ENCODE results near the gene DDX46. TPM values are rescaled to one million over a fixed set of nuclear protein-coding genes. Genes with fewer than 3 reads are reported as not detected.

Gene DDX46
- polyA plus RNA-seq, 1 donor from 2014 or later: 46.8 TPM

DNA sequence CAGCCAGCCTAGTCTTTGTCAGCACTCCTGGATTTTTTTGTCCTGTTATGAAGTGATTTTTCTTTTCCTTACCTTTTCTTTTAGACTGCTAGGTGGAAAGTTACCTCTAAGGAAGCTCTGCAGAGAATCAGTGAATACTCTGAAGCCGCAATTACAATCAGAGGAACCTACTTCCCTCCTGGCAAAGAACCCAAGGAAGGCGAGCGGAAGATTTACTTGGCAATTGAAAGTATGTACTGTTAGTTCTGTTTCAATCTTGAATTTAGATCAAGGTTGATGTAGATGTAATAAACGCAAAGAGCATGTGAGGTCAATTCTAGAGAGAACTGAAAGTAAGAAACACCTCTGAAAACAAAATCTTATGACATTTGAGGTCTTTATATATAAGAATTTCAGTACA is 60.2 kb downstream of the DDX46 start:
- Histone ChIP-seq H3K4me3 (ENCODE audit: low read length) (no peak overlapping the region), H3K4me2 (ENCODE audit: low read length) (no peak overlapping the region), H3K9me3 (ENCODE audit: low read length) (no peaks in the 10 kb centered on the region), H3K27ac (ENCODE audit: low read length) (no peak overlapping the region), H3K36me3 (ENCODE audit: insufficient read depth, low read length) (no peaks in the 10 kb centered on the region), H3K9me2 (ENCODE audit: insufficient read depth, low read length) (no peaks in the 10 kb centered on the region), H4K20me1 (ENCODE audit: insufficient read depth) (no peaks in the 10 kb centered on the region), H3K79me2 (replicated peaks; ENCODE audit: insufficient read depth, low read length) (no peaks in the 10 kb centered on the region), H2AFZ (ENCODE audit: low read depth, low read length) (no peak overlapping the region), H3K27me3 (ENCODE audit: insufficient read depth, low read depth, low read length) (no peaks in the 10 kb centered on the region), H3K9ac (ENCODE audit: low read length) (no peak overlapping the region), H3F3A (ENCODE audit: insufficient read depth, low read length, poor library complexity, severe bottlenecking) (no peaks in the 10 kb centered on the region)
- no peak for TF ChIP-seq EP300 (conservative IDR thresholded peaks at IDR 0.05; ENCODE audit: poor library complexity, severe bottlenecking)
- TF ChIP-seq EZH2 (IDR thresholded peaks at IDR 0.05; ENCODE audit: borderline replicate concordance, insufficient read depth, low read length, poor library complexity, severe bottlenecking): no peak
- TF ChIP-seq, protein P1, sequence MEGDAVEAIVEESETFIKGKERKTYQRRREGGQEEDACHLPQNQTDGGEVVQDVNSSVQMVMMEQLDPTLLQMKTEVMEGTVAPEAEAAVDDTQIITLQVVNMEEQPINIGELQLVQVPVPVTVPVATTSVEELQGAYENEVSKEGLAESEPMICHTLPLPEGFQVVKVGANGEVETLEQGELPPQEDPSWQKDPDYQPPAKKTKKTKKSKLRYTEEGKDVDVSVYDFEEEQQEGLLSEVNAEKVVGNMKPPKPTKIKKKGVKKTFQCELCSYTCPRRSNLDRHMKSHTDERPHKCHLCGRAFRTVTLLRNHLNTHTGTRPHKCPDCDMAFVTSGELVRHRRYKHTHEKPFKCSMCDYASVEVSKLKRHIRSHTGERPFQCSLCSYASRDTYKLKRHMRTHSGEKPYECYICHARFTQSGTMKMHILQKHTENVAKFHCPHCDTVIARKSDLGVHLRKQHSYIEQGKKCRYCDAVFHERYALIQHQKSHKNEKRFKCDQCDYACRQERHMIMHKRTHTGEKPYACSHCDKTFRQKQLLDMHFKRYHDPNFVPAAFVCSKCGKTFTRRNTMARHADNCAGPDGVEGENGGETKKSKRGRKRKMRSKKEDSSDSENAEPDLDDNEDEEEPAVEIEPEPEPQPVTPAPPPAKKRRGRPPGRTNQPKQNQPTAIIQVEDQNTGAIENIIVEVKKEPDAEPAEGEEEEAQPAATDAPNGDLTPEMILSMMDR (IDR thresholded peaks at IDR 0.05; ENCODE audit: poor library complexity, severe bottlenecking): no peak
- TF ChIP-seq, protein P2, sequence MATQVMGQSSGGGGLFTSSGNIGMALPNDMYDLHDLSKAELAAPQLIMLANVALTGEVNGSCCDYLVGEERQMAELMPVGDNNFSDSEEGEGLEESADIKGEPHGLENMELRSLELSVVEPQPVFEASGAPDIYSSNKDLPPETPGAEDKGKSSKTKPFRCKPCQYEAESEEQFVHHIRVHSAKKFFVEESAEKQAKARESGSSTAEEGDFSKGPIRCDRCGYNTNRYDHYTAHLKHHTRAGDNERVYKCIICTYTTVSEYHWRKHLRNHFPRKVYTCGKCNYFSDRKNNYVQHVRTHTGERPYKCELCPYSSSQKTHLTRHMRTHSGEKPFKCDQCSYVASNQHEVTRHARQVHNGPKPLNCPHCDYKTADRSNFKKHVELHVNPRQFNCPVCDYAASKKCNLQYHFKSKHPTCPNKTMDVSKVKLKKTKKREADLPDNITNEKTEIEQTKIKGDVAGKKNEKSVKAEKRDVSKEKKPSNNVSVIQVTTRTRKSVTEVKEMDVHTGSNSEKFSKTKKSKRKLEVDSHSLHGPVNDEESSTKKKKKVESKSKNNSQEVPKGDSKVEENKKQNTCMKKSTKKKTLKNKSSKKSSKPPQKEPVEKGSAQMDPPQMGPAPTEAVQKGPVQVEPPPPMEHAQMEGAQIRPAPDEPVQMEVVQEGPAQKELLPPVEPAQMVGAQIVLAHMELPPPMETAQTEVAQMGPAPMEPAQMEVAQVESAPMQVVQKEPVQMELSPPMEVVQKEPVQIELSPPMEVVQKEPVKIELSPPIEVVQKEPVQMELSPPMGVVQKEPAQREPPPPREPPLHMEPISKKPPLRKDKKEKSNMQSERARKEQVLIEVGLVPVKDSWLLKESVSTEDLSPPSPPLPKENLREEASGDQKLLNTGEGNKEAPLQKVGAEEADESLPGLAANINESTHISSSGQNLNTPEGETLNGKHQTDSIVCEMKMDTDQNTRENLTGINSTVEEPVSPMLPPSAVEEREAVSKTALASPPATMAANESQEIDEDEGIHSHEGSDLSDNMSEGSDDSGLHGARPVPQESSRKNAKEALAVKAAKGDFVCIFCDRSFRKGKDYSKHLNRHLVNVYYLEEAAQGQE (IDR thresholded peaks at IDR 0.05; ENCODE audit: borderline replicate concordance): no peak
- no peak for TF ChIP-seq POLR2AphosphoS5 (IDR thresholded peaks at IDR 0.05)
- no peak for TF ChIP-seq TAF1 (IDR thresholded peaks at IDR 0.05; ENCODE audit: low read depth)
- TF ChIP-seq SMC3 (conservative IDR thresholded peaks at IDR 0.05; ENCODE audit: poor library complexity): no peak
- no peak for TF ChIP-seq RAD21 (conservative IDR thresholded peaks at IDR 0.05)
- no peak for TF ChIP-seq MXI1 (conservative IDR thresholded peaks at IDR 0.05; ENCODE audit: poor library complexity, severe bottlenecking)

DNA sequence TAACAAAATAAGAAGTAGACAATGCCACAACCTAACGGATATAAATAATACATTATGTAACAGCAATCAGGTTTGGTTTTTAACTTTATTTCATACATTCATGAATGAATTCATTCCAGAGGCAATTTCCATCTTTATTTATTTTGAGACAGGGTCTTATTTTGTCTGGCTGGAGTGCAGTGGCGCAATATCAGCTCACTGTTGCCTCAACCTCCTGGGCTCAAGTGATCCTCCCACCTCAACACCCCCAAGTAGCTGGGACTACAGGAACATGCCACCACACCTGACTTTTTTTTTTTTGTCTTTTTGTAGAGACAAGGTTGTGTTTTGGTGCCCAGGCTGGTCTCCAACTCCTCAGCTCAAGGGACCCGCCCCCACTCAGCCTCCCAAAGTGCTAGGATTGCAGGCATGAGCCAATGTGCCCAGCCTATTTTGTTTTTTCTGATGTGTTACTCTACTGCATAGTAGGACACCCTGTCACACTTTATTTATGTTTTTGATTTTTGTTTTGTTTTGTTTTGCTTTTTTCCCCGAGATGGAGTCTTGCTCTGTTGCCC is 60.9 kb downstream of the DDX46 start:
- no peaks in the 10 kb centered on the region for H3K79me2 ChIP-seq (replicated peaks; ENCODE audit: insufficient read depth, low read length)
- H3K27me3 ChIP-seq (ENCODE audit: insufficient read depth, low read depth, low read length): no peaks in the 10 kb centered on the region
- no peaks in the 10 kb centered on the region for H3K36me3 ChIP-seq (ENCODE audit: insufficient read depth, low read length)

More for the DNA sequence above, 60.9 kb downstream of the DDX46 start:
- Histone ChIP-seq H2AFZ (ENCODE audit: low read depth, low read length) (no peak overlapping the region), H3K9ac (ENCODE audit: low read length) (no peak overlapping the region), H3K9me2 (ENCODE audit: insufficient read depth, low read length) (no peaks in the 10 kb centered on the region), H3K4me3 (ENCODE audit: low read length) (no peak overlapping the region), H4K20me1 (ENCODE audit: insufficient read depth) (no peaks in the 10 kb centered on the region), H3F3A (ENCODE audit: insufficient read depth, low read length, poor library complexity, severe bottlenecking) (no peaks in the 10 kb centered on the region), H3K27ac (ENCODE audit: low read length) (no peak overlapping the region), H3K9me3 (ENCODE audit: low read length) (no peaks in the 10 kb centered on the region), H3K4me2 (ENCODE audit: low read length) (no peak overlapping the region)
- TF ChIP-seq, protein P2 (IDR thresholded peaks at IDR 0.05; ENCODE audit: borderline replicate concordance): no peak
- TF ChIP-seq EZH2 (IDR thresholded peaks at IDR 0.05; ENCODE audit: borderline replicate concordance, insufficient read depth, low read length, poor library complexity, severe bottlenecking) (no peak), EP300 (conservative IDR thresholded peaks at IDR 0.05; ENCODE audit: poor library complexity, severe bottlenecking) (no peak), TAF1 (IDR thresholded peaks at IDR 0.05; ENCODE audit: low read depth) (no peak), MXI1 (conservative IDR thresholded peaks at IDR 0.05; ENCODE audit: poor library complexity, severe bottlenecking) (no peak), SMC3 (conservative IDR thresholded peaks at IDR 0.05; ENCODE audit: poor library complexity) (no peak), POLR2AphosphoS5 (IDR thresholded peaks at IDR 0.05) (no peak), RAD21 (conservative IDR thresholded peaks at IDR 0.05) (no peak)
- TF ChIP-seq, protein P1 (IDR thresholded peaks at IDR 0.05; ENCODE audit: poor library complexity, severe bottlenecking): no peak
